Endothelial cell of umbilical vein (primary cell): ENCODE measurements around the gene WAPL. TPM values are rescaled to one million over a fixed set of nuclear protein-coding genes. Genes with fewer than 3 reads are reported as not detected.

Source experiments
- BruUV-seq: library from RNA; stranded (reverse); fragments of 400-500 nt; replicated peaks from 2 replicates; lab custom pipeline; 2021; lab: Mats Ljungman, UMichigan
- CTCF ChIA-PET: fragments of 300-600, 350-600 bp; sonication (Branson Sonifier 250); formaldehyde crosslinking; loops from one replicate; lab custom pipeline; 2021; ENCODE audit warnings: antibody characterized with exemption, inconsistent platforms; lab: Charles Lee
- POLR2A ChIA-PET: fragments of 300-600, 350-600 bp; sonication (Branson Sonifier 250); formaldehyde crosslinking; loops from one replicate; lab custom pipeline; 2021; ENCODE audit warnings: antibody characterized with exemption, inconsistent platforms; lab: Charles Lee
- DNase-seq: peaks from one replicate; pipeline ENCODE4 v3.0.0-alpha.2; 2011; ENCODE audit warnings: low read depth, low spot score
- FAIRE-seq: peaks from 2 replicates; lab custom pipeline; 2011; peaks lifted over from hg19 to GRCh38; lab: Jason Lieb, UNC
- H2AFZ ChIP-seq: 2 replicates; pipeline ENCODE4 v1.6.0; 2012; ENCODE audit warnings: low read depth, low read length, control low read depth, inconsistent platforms
- H3K27ac ChIP-seq: 2 replicates; pipeline ENCODE4 v1.5.1; 2011; ENCODE audit warnings: low read depth, mild to moderate bottlenecking, control low read depth, low read length, moderate library complexity; ENCODE audit not compliant: insufficient read depth
- H3K27me3 ChIP-seq, 2 experiments: 2 replicates each; pipeline versions ENCODE4 v1.6.0 to v1.6.1; 2011; ENCODE audit warnings: low read length in 2 of 2, mixed read lengths in 1 of 2; ENCODE audit not compliant: control insufficient read depth in 2 of 2, insufficient read depth in 2 of 2
- H3K36me3 ChIP-seq, 2 experiments: 2 replicates in 1 of 2; 3 replicates in 1 of 2; pipeline ENCODE4 v1.5.1; 2011; ENCODE audit warnings: low read length in 2 of 2, mild to moderate bottlenecking in 1 of 2, moderate library complexity in 1 of 2; ENCODE audit not compliant: control insufficient read depth in 2 of 2, insufficient read depth in 2 of 2; ENCODE audit errors: extremely low read depth in 1 of 2
- H3K4me1 ChIP-seq: 3 replicates; pipeline ENCODE4 v1.5.1; 2011; ENCODE audit warnings: mild to moderate bottlenecking, low read length; ENCODE audit not compliant: control insufficient read depth, insufficient read depth; ENCODE audit errors: extremely low read depth
- H3K4me2 ChIP-seq: 2 replicates; pipeline ENCODE4 v1.6.1; 2011; ENCODE audit warnings: low read length, control low read depth, mixed read lengths; ENCODE audit not compliant: insufficient read depth
- H3K4me3 ChIP-seq, 3 experiments: fragments of 200-600 bp in 1 of 3; sonication (generic), shearing (Covaris generic) in 1 of 3; replicated peaks in 1 of 3; 2 replicates each; pipeline ENCODE4 v1.5.1; 2011 to 2016; ENCODE audit warnings: control low read depth in 3 of 3, low read length in 3 of 3, mild to moderate bottlenecking in 2 of 3, inconsistent platforms in 1 of 3, low read depth in 1 of 3, moderate library complexity in 1 of 3; ENCODE audit not compliant: insufficient read depth in 1 of 3
- H3K79me2 ChIP-seq: 2 replicates; pipeline ENCODE4 v1.6.0; 2012; ENCODE audit warnings: low read length, inconsistent platforms; ENCODE audit not compliant: control insufficient read depth, insufficient read depth
- H3K9ac ChIP-seq: replicated peaks from 2 replicates; pipeline ENCODE3; 2011; ENCODE audit warnings: low read length, control low read depth; ENCODE audit not compliant: insufficient read depth; ENCODE audit errors: extremely low read depth
- H3K9me1 ChIP-seq: replicated peaks from 3 replicates; pipeline ENCODE4 v1.6.0; 2011; ENCODE audit warnings: mild to moderate bottlenecking, low read length; ENCODE audit not compliant: control insufficient read depth, insufficient read depth; ENCODE audit errors: extremely low read depth
- H3K9me3 ChIP-seq: replicated peaks from 2 replicates; pipeline ENCODE4 v1.5.1; 2012; ENCODE audit warnings: low read length, inconsistent platforms; ENCODE audit not compliant: control insufficient read depth, insufficient read depth
- H4K20me1 ChIP-seq: replicated peaks from 2 replicates; pipeline ENCODE3; 2011; ENCODE audit warnings: mild to moderate bottlenecking, low read length; ENCODE audit not compliant: control insufficient read depth, insufficient read depth; ENCODE audit errors: extremely low read depth
- CTCF ChIP-seq, 2 donors: IDR thresholded peaks; 1 replicate in 1 of 2; 2 replicates in 1 of 2; pipeline ENCODE4 v1.5.1; 2011; ENCODE audit warnings: low read length in 2 of 2, mild to moderate bottlenecking in 2 of 2, moderate library complexity in 2 of 2, control low read depth in 1 of 2, inconsistent platforms in 1 of 2, low read depth in 1 of 2; ENCODE audit not compliant: insufficient read depth in 1 of 2; ENCODE audit errors: extremely low read depth in 1 of 2
- EZH2 ChIP-seq: IDR thresholded peaks from 2 replicates; pipeline ENCODE4 v1.6.1; 2012; ENCODE audit warnings: borderline replicate concordance, low read depth, mild to moderate bottlenecking, moderate library complexity, low read length, inconsistent platforms; ENCODE audit not compliant: severe bottlenecking
- FOS ChIP-seq: IDR thresholded peaks from 2 replicates; pipeline ENCODE4 v1.6.1; 2011; ENCODE audit warnings: mild to moderate bottlenecking, low read length, moderate library complexity, borderline replicate concordance; ENCODE audit not compliant: insufficient read depth
- GATA2 ChIP-seq: IDR thresholded peaks from 2 replicates; pipeline ENCODE4 v1.7.0; 2011; ENCODE audit warnings: low read depth, mild to moderate bottlenecking, moderate library complexity, mixed read lengths, low read length; ENCODE audit not compliant: insufficient read length, insufficient read depth
- JUN ChIP-seq: IDR thresholded peaks from 2 replicates; pipeline ENCODE4 v1.6.1; 2011; ENCODE audit warnings: borderline replicate concordance, low read depth; ENCODE audit not compliant: insufficient read length, insufficient read depth
- MAX ChIP-seq: IDR thresholded peaks from 2 replicates; pipeline ENCODE4 v1.6.1; 2011; ENCODE audit not compliant: insufficient read depth, insufficient read length
- MYC ChIP-seq: IDR thresholded peaks from one replicate; pipeline ENCODE4 v1.6.1; 2011; ENCODE audit warnings: mild to moderate bottlenecking, low read depth, low read length
- POLR2A ChIP-seq: IDR thresholded peaks from 2 replicates; pipeline ENCODE4 v1.6.1; 2012; ENCODE audit warnings: low read depth, mild to moderate bottlenecking, control low read depth, low read length
- POLR2AphosphoS5 ChIP-seq: IDR thresholded peaks from 2 replicates; pipeline ENCODE4 v1.6.1; 2012; ENCODE audit warnings: low read depth, mild to moderate bottlenecking, control low read depth, low read length, moderate library complexity; ENCODE audit not compliant: insufficient read depth
- dilution Hi-C: fragments of 300-500 bp; cut with MboI; formaldehyde crosslinking; loops from one replicate; pipeline ENCODE4 v1.15.0; 2019; ENCODE audit warnings: low sequenced_read_pairs; ENCODE audit not compliant: extremely low pct_ligation_motif_present
- intact Hi-C: fragments of 100-400 bp; cut with micrococcal nuclease; formaldehyde crosslinking; loops from one replicate; pipeline ENCODE4 v1.10.0; 2022
- polyA plus RNA-seq, 4 experiments: library from polyadenylated mRNA; depleted of rRNA in 3 of 4; stranded (reverse) in 3 of 4; unstranded in 1 of 4; fragments of >200 nt; gene quantifications; 2 replicates each; pipeline versions ENCODE4 v1.2.1 to v1.2.3, GENCODE V29; 2011 to 2012; ENCODE audit warnings: missing spikeins in 1 of 4
- total RNA-seq: library from RNA; stranded (reverse); gene quantifications from 2 replicates; pipeline ENCODE4 v1.2.3, GENCODE V29; 2021

WAPL gene
- total and polyA plus RNA-seq, 2 donors (not counting 3 experiments of a cell fraction or from before 2014, with no cell fraction given), result 9.2 to 35.1 TPM

GRCh38 chr10:86403183-86403797 is 118.3 kb downstream of the WAPL start:
- Histone ChIP-seq H3K4me2 (no peak overlapping the region), H2AFZ (no peak overlapping the region), H3K27me3 (peaks cover 13 to 14% of the 10 kb centered on the region in 2 experiments), H3K9me3 (no peaks in the 10 kb centered on the region), H4K20me1 (no peaks in the 10 kb centered on the region), H3K9me1 (no peaks in the 10 kb centered on the region), H3K79me2 (no peaks in the 10 kb centered on the region), H3K4me1 (peaks cover 23% of the 10 kb centered on the region), H3K27ac (no peak overlapping the region), H3K36me3 (no peaks in the 10 kb centered on the region), H3K9ac (no peak overlapping the region), H3K4me3 (no peak overlapping the region)
- dilution Hi-C loops (no loop called here), intact Hi-C loops (loop anchor here (5.0 kb wide), 1 partner anchor 494 kb away; no protein-coding TSS in a partner anchor)
- BruUV-seq, result no TSS peak
- TF ChIP-seq MAX (no peak), CTCF (IDR thresholded peaks at IDR 0.05; ENCODE audit: extremely low read depth in 1 of 2, insufficient read depth in 1 of 2, low read depth in 1 of 2, low read length in 2 of 2) (no peak), JUN (no peak), GATA2 (no peak), FOS (no peak), MYC (no peak), POLR2A (no peak), POLR2AphosphoS5 (no peak), EZH2 (no peak)
- CTCF ChIA-PET, result interaction anchor here (0.9 to 7.8 kb wide), 6 partner anchors 7 to 1866 kb away, joined by 3 to 213 read pairs (median 4); no protein-coding TSS in a partner anchor
- POLR2A ChIA-PET, result no interaction called here
- no peak for FAIRE-seq
- no peak for DNase-seq
